CD4-positive, alpha-beta T cell treated with Interferon alpha-2 for 1 hour (primary cell): Measurements from ENCODE around the gene TNS3.
"Not testable (repeated sequence)": the region's sequence is repeated elsewhere in the genome, so short reads cannot be mapped to it uniquely, and the experiment has no call there.

ENCODE experiments used
- DNase-seq, 2 donors: peaks; one replicate each; pipeline ENCODE4 v3.0.0-alpha.2; 2020 to 2022

Gene TNS3

DNA sequence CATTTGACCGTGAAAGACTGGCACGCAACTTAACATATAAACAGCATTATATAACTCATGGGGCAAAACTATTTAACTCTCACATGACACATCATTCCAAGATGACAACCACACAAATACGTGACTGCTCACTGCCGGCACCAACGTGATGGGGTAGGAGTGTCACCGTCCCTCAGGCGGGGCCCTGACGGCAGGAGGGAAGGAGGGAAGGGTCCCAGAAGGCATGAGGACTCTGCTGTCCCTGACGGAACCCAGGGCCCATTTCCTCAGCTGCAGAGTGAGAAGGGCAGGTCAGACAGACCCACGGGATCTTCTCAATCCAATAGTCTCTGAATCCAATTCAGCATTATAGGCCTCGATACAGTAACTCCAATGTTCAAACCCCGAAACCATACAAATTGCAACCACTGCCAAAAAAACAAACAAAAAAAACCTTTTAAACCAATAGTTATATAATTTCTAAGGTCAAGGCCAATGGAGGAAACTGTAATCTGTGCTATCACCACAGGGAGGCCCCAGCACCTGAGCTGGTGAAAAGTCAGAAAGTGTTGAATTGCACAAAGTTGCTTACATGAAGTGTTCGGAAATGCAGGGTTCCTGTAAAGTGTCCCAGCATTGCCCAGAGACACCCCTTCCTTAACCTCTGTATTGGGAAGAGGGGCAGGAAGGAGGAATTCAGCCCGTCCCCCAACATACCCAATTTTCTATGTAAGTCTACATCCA lies 137.4 kb downstream of the TNS3 start:
- no peak for DNase-seq

DNA sequence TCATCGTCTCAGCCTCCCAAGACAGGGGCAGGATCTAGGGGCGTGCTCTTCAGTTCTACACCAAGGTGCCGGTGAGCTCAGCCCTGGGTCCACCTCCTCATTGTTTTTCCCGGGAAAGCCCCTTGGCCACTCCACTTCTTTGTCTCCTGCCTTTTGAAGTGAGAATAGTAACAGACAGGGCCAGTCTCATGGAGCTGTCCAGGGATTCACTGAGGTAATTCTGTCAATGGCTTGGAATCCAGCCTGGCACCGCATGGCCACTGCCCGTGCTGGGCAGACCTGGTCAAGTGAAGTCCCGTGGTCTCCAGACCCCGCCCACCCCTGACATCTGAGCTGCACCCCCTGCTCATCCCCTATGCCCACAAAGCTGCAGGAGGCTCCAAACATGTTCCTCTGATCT lies 138.9 kb downstream of the TNS3 start:
- DNase-seq, result no peak

DNA sequence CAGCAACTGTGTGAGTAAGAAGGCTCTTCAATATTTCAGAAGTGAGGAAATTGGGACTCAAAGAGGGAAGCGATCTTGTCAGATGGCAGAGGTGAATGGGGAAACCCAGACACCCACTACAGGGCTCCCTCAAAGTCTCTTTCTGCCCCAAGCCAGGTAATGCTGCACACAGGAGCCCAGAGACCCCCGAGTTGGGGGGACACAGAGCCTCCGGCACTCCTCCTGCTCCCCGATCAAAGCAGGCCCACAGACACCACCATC lies 139.4 kb downstream of the TNS3 start:
- no peak for DNase-seq

DNA sequence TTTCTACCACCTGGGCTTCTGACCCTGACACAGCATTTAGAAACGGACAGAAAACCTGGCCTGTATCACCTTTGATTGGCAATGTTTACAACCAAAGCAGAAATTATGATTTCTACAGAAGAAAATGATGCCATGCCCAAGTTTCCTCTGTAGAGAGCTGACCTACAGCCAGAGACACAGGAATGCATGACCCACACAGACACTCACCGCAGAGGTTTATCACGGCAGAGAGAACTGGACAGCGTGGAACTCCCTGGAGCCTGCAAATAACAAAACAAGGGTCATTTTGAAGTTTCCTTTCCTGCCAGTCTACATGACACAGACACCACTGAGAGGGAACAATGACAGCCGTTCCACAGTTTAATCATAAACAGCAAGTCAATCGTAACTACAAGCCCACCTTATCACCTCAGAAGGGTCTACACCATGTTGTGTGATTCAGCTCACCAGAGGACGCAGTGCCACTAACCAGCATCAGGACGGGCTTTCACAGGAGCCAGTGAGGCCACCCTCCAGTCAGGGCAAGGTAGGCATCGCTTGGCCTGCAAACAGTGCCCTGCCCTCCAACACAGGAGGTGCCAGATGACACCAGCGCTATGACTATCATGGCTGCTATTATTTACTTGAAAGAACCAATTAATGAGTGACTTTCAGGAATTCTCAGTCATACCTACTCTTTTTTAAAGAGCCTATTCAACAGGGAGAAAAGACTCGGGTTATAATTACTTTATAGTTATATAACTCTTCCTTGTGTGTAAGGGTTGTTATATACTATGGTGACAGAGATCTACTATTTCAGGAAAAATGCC lies 139.9 kb downstream of the TNS3 start:
- DNase-seq, result no peak

DNA sequence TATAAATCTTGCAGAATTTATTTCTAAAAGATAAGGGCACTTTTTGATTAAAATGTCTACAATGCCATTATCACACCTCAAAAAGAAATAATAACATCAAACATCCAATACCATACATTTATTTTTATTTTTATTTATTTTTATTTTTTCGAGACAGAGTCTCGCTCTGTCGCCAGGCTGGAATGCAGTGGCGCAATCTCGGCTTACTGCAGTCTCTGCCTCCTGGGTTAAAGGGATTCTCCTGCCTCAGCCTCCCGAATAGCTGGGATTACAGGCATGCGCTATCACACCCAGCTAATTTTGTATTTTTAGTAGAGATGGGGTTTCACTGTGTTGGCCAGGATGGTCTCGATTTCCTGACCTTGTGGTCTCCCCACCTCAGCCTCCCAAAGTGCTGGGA lies 140.9 kb downstream of the TNS3 start:
- DNase-seq, result not testable (repeated sequence)

DNA sequence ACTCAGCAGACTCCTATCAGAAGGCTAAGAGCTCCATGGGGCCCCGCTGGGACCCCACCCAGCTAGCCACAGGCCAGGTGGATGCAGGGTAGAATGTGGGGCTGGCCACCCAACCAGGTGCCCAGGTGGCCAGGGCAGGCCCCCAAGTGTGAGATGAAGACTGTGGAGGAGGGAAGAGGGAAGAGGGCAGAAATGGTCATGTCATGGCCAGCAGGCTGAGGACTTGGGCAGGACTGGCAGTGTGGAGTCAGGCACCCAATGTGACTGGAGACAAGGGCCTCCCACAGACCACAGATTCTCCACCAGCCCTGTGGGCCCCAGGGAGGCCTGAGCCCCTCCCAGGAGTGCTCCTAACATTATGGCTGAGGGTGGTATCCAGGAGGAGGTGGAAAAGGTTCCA lies 141.6 kb downstream of the TNS3 start:
- DNase-seq, result no peak

DNA sequence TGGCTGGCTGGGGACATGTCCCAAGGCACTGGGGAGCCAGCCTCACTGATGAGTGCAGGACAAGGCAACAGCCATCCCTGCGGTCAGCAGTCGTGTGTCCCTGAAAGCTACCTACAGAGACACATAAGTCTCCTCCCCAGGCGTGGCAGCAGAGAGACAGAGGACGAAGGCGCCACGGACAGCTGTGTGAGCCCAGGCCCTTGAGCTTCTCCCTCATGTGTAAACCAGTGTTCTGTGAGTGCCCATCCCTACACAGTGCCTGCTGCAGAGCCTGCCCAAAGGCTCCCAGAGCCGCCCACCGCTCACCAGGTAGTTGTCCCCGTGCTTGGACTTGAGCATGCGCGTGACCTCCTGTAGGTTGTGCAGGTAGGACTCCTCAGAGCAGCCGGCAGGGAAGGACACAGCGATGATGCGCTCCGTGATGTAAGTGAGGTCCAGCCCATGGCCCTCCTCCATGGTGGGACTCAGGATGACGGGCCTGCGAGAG lies 142.7 kb downstream of the TNS3 start:
- DNase-seq, result no peak

DNA sequence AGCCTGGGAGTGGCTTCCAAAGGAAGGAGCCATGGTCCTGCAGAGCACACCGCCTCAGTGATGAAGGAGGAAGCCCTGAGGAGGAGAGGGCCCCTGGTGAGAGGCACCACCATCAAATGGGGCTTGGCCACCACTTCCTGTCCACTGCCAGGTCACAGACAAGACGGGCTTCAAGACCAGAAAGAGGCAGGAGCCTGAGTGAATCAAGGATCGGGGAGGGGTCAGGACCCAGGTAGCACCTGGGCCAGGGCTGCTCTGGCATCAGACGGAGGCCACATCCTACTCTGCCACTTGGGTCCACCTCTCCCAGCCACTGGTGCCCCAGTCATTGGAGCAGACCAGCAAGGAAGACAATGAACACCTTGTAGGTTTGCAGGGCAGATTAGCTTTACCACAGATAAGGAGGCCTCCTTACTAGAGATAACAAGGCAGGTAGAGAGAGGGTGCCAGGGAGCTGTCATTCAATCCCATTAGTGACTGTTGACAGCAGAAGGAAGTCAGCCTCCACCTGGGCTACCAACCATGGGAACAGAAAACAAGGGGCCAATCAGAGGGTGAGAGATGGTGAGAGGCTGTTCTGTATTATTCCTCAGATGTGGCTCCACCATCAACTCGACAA lies 143.4 kb downstream of the TNS3 start:
- no peak for DNase-seq

DNA sequence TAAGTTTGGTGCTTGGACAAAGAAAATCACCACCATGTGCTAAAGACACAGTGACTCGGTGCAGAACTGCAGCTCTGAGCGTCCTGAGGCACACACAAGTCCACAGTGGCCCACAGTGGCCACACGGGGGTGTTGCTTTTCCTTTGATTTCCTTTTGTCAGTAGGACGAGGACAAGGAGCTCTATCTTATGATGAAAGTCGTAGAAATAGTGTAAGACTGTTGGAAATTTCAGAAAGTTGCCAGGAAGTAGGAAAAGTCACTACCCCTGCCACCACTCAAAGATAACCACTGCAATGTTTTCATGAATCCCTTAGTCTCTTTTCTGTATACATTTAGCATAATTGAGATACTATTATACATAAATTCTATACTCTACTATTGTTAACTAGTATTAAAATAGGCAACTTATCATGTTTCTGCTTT lies 146.0 kb downstream of the TNS3 start:
- DNase-seq, result no peak

DNA sequence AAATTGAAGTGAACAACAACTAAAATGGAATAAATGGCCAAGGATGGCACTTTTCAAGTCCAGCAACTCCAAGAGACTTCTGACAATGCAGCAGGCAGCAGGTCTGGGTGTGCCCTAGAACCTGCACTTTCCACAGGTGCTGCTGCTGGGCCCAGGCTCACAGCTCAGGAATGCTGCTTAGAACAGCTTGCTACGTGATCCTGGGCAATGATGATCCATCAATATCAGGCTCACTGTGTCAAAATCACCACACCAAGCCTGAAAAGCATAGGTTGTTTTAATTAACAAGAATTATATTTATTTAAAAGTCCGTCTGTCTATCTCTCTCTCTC lies 148.4 kb downstream of the TNS3 start:
- no peak for DNase-seq

DNA sequence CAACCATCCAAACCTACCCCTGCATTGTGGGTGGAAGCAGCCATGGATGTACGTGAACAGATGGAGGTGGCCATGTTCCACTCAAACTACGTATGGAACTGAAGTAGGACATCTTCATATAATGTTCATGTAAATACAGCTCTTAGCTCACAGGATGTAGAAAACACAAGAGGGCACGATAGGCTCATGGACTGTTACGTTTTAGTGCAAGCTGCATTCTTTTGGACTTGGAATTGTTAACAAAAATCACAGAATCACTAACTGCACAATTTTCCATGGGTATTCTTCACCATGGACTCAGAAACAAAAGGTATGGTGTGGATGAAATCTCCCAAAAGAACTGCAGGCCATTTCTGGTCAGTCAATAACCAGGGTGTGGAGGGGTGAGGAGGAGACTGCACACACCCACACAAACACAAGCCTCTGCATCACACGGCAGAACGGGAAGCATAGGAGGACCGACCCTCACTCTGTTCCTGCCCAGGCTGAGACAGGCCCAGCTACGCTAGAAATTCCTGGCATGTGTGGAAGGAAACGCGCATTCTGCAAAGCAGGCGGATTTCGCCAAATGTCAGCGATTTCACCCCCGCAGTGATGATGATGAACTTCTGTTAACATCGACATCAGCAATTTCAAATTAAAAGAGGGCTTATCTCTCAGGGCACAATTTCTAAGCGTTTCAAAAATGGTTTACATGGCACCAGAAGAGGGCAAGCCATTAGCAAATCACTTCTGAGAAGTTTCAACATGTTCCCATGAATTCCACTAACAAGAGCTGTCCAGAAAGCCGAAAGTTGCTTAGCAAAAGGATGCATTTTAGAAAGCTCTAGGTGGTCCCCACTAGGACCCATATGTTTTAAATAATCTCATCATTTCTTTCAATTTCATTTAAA lies 149.0 kb downstream of the TNS3 start:
- no peak for DNase-seq

DNA sequence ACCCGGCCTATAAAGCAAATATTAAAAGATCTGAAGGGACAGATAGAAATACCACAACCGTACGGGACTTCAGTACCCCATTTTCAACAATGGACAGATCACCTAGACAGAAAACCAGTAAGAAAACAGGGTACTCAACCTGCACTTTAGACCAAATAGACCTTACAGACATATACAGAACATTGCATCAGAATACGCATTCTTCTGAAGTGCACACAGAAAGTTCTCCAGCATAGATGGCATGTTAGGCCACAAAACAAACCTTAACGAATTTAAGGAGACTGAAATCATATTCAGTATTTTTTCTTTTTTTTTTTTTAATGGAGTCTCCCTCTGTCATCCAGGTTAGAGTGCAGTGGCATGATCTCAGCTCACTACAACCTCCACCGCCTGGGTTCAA lies 151.5 kb downstream of the TNS3 start:
- no peak for DNase-seq

DNA sequence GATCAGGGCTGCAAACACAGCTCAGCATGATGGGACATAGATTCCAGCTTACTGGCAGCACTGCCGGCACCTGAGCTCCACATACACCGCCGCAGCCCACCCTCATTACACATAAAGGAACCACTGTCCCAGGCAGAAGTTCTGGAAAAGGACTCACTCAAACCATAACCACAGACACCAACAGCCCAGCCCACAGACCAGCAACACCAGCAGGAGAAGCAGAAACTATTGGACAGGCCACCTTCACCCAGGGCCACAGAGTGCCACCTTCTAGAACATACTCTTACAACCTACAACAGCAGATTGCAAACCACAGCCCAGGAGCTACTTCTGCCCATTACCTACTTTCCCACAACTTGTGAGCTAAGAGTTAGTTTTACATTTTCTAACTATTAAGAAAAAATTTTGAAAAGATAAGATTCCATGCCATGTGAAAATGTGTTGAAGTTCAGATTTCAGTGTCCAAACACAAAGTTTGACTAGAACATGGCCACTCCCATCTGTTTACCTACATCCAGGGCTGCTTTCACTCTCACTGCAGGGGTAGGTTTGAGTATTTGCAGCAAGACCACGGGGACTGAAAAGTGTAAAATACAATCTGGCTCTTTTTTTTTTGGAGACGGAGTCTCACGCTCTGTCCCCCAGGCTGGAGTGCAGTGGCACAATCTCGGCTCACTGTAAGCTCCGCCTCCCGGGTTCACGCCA lies 153.0 kb downstream of the TNS3 start:
- DNase-seq, result no peak

DNA sequence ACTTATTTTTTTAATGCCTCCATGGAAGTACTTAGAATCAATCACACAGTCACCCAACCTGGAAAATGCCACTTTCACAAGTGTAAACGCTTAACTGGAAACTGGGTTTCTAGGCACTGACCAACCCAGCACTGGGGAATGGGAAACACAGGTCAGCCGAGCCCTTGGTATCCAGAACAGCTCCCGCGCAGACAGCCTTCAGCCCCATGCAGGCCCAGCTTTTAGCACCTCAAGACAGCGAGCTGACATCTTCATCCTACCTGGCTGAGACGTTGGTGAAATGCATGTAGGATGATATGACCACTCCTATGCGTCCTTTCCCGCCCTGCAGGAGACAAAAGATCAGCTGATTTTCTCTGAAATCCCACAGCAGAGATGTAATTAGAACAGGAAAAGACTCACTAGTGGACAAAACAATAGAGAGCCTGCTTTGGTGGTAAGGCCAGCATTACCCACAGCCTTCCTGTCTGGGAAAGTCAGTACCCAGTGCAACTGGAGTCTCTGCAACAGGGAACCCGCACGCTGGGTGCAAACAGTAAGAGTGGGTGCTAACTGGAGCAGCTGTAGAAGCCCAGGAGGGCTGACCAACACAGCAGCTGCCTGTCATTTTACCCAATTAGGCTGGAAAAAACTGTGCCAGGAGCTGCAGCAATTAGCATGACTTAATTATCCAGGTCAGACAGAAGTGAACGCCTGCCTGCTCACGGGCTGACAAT lies 153.7 kb downstream of the TNS3 start:
- no peak for DNase-seq

DNA sequence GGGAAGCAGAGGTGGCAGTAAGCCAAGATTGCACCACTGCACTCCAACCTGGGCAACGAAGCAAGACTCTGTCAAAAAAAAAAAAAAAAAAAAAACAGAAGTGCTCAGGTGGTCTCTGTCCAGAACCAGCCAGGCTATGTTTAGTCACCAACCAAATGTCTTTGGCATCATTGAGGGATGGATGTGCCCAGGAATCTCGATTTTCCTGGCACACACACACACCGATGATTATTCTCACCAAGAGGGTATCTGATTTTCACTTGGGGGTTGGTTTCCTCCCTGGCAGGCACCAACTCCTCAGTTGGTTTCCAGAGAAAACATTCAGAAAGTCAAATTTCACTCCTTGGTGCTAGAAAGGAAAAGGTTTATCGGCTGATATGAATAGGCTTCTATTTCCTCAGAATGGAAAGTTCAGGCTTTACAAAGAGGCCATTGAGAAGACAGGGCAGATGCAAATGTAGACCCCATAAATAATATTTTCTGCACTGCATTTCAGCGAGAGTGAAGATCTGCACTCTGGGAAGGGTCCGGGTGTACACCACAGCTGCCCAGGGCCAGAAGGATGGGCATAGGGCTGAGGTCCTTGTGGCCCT lies 154.8 kb downstream of the TNS3 start:
- DNase-seq, result no peak

DNA sequence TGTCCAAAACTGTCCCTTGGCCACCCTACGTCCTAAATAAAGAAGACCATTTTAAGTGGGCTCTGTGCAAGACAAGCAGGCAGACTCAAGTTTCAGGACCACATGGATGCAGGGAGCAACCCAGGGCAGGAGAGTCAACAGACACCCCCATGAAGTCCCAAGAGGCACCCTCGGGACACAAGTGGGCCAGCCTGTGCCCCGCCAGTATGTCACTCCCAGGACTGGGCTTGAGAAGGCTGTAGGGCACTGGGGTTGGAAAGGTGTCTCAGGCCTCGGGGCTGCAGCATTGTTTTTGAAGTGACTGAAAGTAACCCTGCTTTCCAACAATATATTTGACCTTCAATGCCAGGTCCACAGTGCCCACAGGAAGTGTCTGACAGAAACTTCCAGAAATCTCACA lies 157.4 kb downstream of the TNS3 start:
- DNase-seq, result no peak

DNA sequence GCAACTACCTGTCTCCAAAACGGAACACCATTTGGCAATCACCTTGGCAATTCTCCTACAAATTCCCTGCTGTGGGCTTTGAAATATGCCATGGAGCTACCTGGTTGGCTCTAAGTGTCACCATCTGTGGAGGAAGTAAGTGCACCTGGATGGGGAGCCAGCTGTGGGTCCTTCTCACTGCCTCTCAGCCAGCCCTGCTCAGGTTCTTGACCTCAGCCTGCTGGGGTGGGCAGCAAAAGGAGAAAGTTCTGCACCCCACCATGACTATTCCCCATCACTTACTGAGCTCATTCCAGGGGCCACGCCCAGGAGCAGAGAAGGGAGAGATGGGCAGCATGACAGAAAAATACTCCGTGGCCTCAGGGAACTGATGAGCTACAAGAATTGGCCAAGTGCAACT lies 158.7 kb downstream of the TNS3 start:
- DNase-seq, result no peak

DNA sequence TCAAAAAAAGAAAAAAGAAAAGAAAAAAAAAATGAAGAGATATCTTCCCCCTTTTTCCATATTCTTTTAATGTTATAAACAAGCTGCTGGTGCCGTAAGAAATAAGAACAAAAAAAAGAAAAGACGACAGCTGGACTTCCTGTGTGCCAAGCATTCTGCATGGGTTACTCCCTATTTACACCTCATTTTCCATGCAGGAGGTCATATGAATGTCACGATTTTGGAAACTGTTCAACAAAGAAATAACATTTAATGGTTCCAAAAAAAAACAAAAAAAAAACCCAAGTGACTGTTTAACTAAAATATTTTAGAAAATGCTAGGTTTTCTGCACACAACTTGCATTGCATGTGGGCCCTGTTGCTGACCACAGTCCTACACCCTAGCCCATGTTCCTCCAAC lies 159.3 kb downstream of the TNS3 start:
- DNase-seq, result no peak

DNA sequence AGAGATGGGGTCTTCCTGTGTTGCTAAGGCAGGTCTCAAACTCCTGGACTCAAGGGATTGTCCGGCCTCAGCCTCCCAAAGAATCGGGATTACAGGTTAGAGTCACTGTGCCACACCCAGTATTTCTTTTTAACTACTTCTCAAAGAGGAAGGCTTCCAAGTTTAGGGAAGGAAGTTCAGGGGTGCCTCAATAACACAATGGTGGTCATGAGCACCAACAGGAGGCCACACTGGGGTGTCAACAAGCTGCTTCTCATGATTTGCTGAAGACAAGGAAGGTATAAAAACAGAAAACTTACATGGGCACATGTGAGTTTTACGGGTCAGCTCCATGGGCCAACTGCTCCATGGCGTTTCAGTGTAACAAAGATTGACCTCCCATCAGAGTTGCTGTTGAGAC lies 160.5 kb downstream of the TNS3 start:
- DNase-seq, result no peak

DNA sequence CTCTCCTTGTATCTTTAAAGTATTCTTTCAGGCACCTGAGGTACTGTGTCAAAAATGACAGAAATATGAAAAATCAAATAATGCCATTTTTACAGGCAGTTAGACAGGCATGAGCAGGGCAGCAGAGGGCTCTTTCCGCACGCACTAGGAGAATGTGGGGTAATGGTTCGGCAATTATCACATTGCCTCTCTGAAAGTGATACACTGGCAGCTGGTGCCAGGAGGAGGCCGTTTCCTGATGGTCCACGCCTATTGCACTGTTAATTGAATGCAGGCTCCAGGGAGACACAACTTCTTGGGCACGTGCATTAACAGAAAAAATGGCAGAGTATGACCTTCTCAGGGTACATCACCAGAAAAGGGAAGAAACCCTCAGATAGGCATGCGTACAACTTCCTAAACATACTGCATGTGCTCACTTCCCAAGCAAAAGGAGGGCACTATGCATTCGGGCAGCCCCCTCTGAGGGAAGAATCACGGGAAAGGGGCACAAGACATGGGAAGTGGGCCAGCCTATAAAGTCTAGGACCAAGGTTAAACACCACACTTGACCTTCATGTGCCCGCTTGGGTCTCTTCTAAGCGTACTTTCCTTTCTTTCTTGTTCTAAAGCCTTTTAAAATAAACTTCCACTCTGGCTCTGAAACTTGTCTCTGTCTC lies 161.7 kb downstream of the TNS3 start:
- no peak for DNase-seq

DNA sequence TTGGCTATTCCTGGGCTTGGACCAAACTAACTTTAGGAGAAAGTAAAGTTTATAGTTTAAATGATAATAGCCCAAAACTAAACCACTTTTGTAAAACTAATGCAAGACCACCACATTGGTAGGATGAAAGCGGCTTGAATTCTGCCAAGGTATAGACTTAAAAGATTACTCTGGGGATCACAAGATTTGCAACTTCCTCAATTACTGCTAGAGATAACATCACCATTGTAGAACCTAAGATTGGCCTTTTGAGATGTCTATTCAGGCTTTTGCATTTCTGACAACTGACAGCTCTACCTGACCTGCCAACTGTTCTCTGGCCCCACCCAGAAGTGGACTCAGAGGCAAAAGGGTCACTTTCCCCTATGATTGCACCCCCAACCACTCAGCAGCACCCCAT lies 162.4 kb downstream of the TNS3 start:
- no peak for DNase-seq
